GM23338 (cell line): Measurements from ENCODE around the gene PFN2. TPM values are rescaled to one million over a fixed set of nuclear protein-coding genes. Genes with fewer than 3 reads are reported as not detected.

ENCODE experiments used
- ATAC-seq: fragments of 200-7000 bp; cut with Tn5 transposase; 3 replicates; pipeline ENCODE4 v1.9.1; 2020
- DNase-seq: peaks from one replicate; pipeline ENCODE4 v3.0.0-alpha.2; 2015; ENCODE audit warnings: low spot score
- H2AFZ ChIP-seq: fragments of 200-600 bp; sonication (generic); 2 replicates; pipeline ENCODE4 v1.8.0; 2016; ENCODE audit warnings: antibody characterized with exemption, mild to moderate bottlenecking, moderate library complexity
- H3F3A ChIP-seq: fragments of 200-600 bp; sonication (generic); replicated peaks from 2 replicates; pipeline ENCODE4 v1.8.0; 2017; ENCODE audit warnings: antibody characterized with exemption, mixed run types, low read depth
- H3K27ac ChIP-seq: fragments of 200-600 bp; sonication (generic); 2 replicates; pipeline ENCODE4 v1.6.1; 2016; ENCODE audit warnings: low read depth
- H3K27me3 ChIP-seq: fragments of 200-600 bp; sonication (generic); 2 replicates; pipeline ENCODE4 v1.8.0; 2016; ENCODE audit warnings: mild to moderate bottlenecking, mixed run types, moderate library complexity; ENCODE audit not compliant: insufficient read depth
- H3K36me3 ChIP-seq: fragments of 200-600 bp; sonication (generic); 2 replicates; pipeline ENCODE4 v1.8.0; 2016; ENCODE audit warnings: mild to moderate bottlenecking; ENCODE audit not compliant: insufficient read depth
- H3K4me1 ChIP-seq: fragments of 200-600 bp; sonication (generic); 2 replicates; pipeline ENCODE4 v1.8.0; 2016; ENCODE audit warnings: mild to moderate bottlenecking, moderate library complexity; ENCODE audit not compliant: insufficient read depth
- H3K4me2 ChIP-seq: fragments of 200-600 bp; sonication (generic); 2 replicates; pipeline ENCODE4 v1.7.1; 2017; ENCODE audit warnings: mixed run types
- H3K4me3 ChIP-seq: fragments of 200-600 bp; sonication (generic); 2 replicates; pipeline ENCODE4 v1.6.1; 2016; ENCODE audit warnings: mixed run types
- H3K79me2 ChIP-seq: fragments of 200-600 bp; sonication (generic); replicated peaks from 2 replicates; pipeline ENCODE4 v1.8.0; 2017; ENCODE audit warnings: mild to moderate bottlenecking; ENCODE audit not compliant: insufficient read depth
- H3K9me2 ChIP-seq: fragments of 200-600 bp; sonication (generic); 2 replicates; pipeline ENCODE4 v1.8.0; 2017; ENCODE audit not compliant: insufficient read depth
- H4K20me1 ChIP-seq: fragments of 200-600 bp; sonication (generic); replicated peaks from 2 replicates; pipeline ENCODE4 v1.8.0; 2017; ENCODE audit warnings: mild to moderate bottlenecking; ENCODE audit not compliant: insufficient read depth
- H3K27ac Mint-ChIP-seq: 2 replicates; pipeline ENCODE4 v1.8.0; 2020; ENCODE audit warnings: inconsistent platforms, mild to moderate bottlenecking, moderate library complexity, mixed read lengths
- H3K27me3 Mint-ChIP-seq: 3 replicates; pipeline ENCODE4 v1.8.0; 2022; ENCODE audit warnings: low read depth, mild to moderate bottlenecking, moderate library complexity, mixed read lengths, inconsistent platforms; ENCODE audit not compliant: insufficient read depth, poor library complexity
- H3K36me3 Mint-ChIP-seq: 3 replicates; pipeline ENCODE4 v1.8.0; 2021; ENCODE audit warnings: low read depth, mild to moderate bottlenecking, inconsistent platforms, moderate library complexity, mixed read lengths
- H3K4me1 Mint-ChIP-seq: 3 replicates; pipeline ENCODE4 v1.8.0; 2020; ENCODE audit warnings: mild to moderate bottlenecking, inconsistent platforms, mixed read lengths
- H3K4me3 Mint-ChIP-seq: 3 replicates; pipeline ENCODE4 v1.8.0; 2021; ENCODE audit warnings: moderate library complexity, mild to moderate bottlenecking, inconsistent platforms, mixed read lengths
- H3K9me3 Mint-ChIP-seq: 3 replicates; pipeline ENCODE4 v1.8.0; 2020; ENCODE audit warnings: moderate library complexity, mild to moderate bottlenecking, inconsistent platforms, mixed read lengths
- CREB1 ChIP-seq: fragments of 250-450 bp; sonication (Bioruptor Pico); IDR thresholded peaks from 2 replicates; pipeline ENCODE4 v1.5.0; 2020; ENCODE audit warnings: low read depth, mild to moderate bottlenecking, moderate library complexity
- EZH2 ChIP-seq: fragments of 200-600 bp; sonication (generic); IDR thresholded peaks from one replicate; pipeline ENCODE4 v1.8.0; 2017; ENCODE audit warnings: antibody characterized with exemption, mild to moderate bottlenecking, low read depth; ENCODE audit not compliant: unreplicated experiment
- EZH2phosphoT487 ChIP-seq: fragments of 200-600 bp; sonication (generic); IDR thresholded peaks from one replicate; pipeline ENCODE4 v1.8.1; 2018; ENCODE audit warnings: antibody characterized with exemption; ENCODE audit not compliant: unreplicated experiment
- JUNB ChIP-seq: IDR thresholded peaks from one replicate; pipeline ENCODE4 v1.6.1; 2016; ENCODE audit warnings: antibody characterized with exemption; ENCODE audit not compliant: unreplicated experiment
- NANOG ChIP-seq: IDR thresholded peaks from 2 replicates; pipeline ENCODE4 v1.6.1; 2016; ENCODE audit warnings: antibody characterized with exemption, borderline replicate concordance
- POLR2AphosphoS5 ChIP-seq: IDR thresholded peaks from 2 replicates; pipeline ENCODE4 v1.6.1; 2016; ENCODE audit warnings: antibody characterized with exemption, low read depth
- STAT1 ChIP-seq: IDR thresholded peaks from one replicate; pipeline ENCODE4 v1.6.1; 2016; ENCODE audit warnings: antibody characterized with exemption; ENCODE audit not compliant: unreplicated experiment
- ZNF114 ChIP-seq: fragments of 250-450 bp; sonication (Bioruptor Pico); IDR thresholded peaks from 2 replicates; pipeline ENCODE4 v1.5.0; 2020; ENCODE audit warnings: mild to moderate bottlenecking, moderate library complexity
- ZNF331 ChIP-seq: fragments of 250-450 bp; sonication (Bioruptor Pico); IDR thresholded peaks from 2 replicates; pipeline ENCODE4 v1.5.0; 2020; ENCODE audit warnings: low read depth, mild to moderate bottlenecking, moderate library complexity
- ZNF462 ChIP-seq: fragments of 250-450 bp; sonication (Bioruptor Pico); IDR thresholded peaks from 2 replicates; pipeline ENCODE4 v1.5.0; 2020; ENCODE audit warnings: mild to moderate bottlenecking, moderate library complexity
- long read RNA-seq: library from polyadenylated mRNA; unstranded; transcript quantifications from one replicate; pipeline ENCODE4 v2.0.0, GENCODE V29; 2020; ENCODE audit not compliant: unreplicated experiment
- polyA plus RNA-seq: library from polyadenylated mRNA; unstranded; fragments of >200 nt; fragmentation: Nextera tagmentation; extraction: Ambion mirVana; gene quantifications from 2 replicates; pipeline ENCODE4 v1.2.1, GENCODE V29; 2016
- total RNA-seq: library from RNA; depleted of rRNA; stranded (reverse); fragments of >200 nt; shearing (Covaris generic); gene quantifications from 2 replicates; pipeline ENCODE4 v1.2.3, GENCODE V29; 2014; rRNA removed
- TF ChIP-seq, protein P1 (sequence below): IDR thresholded peaks from 2 replicates; pipeline ENCODE4 v1.6.1; 2016; ENCODE audit warnings: antibody characterized with exemption

Gene PFN2, protein sequence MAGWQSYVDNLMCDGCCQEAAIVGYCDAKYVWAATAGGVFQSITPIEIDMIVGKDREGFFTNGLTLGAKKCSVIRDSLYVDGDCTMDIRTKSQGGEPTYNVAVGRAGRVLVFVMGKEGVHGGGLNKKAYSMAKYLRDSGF
- total RNA-seq (200 and 212 TPM in 2 replicates), polyA plus RNA-seq (173 and 183 TPM in 2 replicates)
- long read RNA-seq, transcript PFN2-201 (3 exons, 2,261 nt): minor isoform, 29 of 123 reads
- long read RNA-seq, transcript PFN2-203 (3 exons, 1,780 nt): major isoform, 89 of 123 reads
- long read RNA-seq, partial matches to known transcripts: 0 of 123 reads
- long read RNA-seq, other reads (novel, unspliced or antisense): 4 of 123 reads

DNA sequence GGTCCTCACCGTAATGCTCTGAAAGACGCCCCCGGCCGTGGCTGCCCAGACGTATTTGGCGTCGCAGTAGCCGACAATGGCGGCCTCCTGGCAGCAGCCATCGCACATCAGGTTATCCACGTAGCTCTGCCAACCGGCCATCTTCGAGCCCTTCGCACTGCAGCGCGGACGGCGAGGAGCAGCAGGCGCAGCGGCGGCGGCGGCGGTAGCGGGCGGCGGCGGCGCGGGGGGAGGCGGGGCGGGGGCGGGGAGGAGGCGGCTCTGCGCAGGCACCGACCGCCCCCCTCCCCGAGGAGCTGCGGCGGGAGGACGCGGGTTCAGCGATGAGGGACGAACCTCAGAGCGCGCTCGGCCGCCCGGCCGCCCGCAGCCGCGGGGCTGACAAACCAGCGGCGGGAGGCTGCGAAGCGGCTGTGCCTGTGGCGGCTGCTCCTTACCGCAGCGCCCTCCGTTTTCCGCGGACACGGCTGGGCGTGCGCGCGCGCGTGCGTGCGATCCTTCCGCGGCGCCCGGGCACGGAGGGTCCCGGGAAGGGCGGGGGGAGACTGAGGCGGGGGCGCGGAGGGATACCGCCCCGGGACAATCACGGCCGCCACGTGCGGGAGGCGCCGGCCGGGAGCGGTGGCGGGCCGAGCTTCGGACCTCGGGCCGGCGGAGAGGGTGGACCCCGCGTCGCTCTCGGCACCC is at the start of gene PFN2:
Gene PFN2, minus strand, starts transcription at position 180 of the 687 bp plus-strand sequence. Its CDS starts 39 bp downstream, at position 141.
- peaks cover 60% of the 10 kb centered on the region for H3K79me2 ChIP-seq
- H3K27me3 ChIP-seq: no peaks in the 10 kb centered on the region
- H3K4me1 Mint-ChIP-seq: peaks cover 43% of the 10 kb centered on the region
- H4K20me1 ChIP-seq: peaks cover 5% of the 10 kb centered on the region; the same call in 1 of the 2 replicates
- peaks cover 3% of the 10 kb centered on the region; the same call in 1 of the 2 replicates for H3K36me3 ChIP-seq
- no peaks in the 10 kb centered on the region for H3F3A ChIP-seq
- peak within 1 kb of the TSS; percentile 96 for H3K27ac ChIP-seq
- TF ChIP-seq POLR2AphosphoS5 (peak; percentile 56; the same call in 1 of the 2 replicates), CREB1 (CRISPR knock-in tag) (peak; percentile 61)
- TF ChIP-seq, protein P1, sequence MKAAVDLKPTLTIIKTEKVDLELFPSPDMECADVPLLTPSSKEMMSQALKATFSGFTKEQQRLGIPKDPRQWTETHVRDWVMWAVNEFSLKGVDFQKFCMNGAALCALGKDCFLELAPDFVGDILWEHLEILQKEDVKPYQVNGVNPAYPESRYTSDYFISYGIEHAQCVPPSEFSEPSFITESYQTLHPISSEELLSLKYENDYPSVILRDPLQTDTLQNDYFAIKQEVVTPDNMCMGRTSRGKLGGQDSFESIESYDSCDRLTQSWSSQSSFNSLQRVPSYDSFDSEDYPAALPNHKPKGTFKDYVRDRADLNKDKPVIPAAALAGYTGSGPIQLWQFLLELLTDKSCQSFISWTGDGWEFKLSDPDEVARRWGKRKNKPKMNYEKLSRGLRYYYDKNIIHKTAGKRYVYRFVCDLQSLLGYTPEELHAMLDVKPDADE: no peak
- ATAC-seq (peak; percentile 30), DNase-seq (no peak)
- H3K27me3 Mint-ChIP-seq: peaks cover 16% of the 10 kb centered on the region
- H2AFZ ChIP-seq: 0 out of 2 replicates have a peak within 1 kb of the TSS, but pooled peaks have one; percentile 2
- no peaks in the 10 kb centered on the region for H3K9me2 ChIP-seq
- H3K9me3 Mint-ChIP-seq: no peaks in the 10 kb centered on the region; the same call in none of the 3 replicates
- peaks cover 32% of the 10 kb centered on the region for H3K4me1 ChIP-seq
- H3K4me3 ChIP-seq: peak within 1 kb of the TSS; percentile 64
- H3K36me3 Mint-ChIP-seq: peaks cover 38% of the 10 kb centered on the region
- H3K4me2 ChIP-seq: peak within 1 kb of the TSS; percentile 81
- peak within 1 kb of the TSS; percentile 99 for H3K27ac Mint-ChIP-seq
- peak within 1 kb of the TSS; percentile 98 for H3K4me3 Mint-ChIP-seq

DNA sequence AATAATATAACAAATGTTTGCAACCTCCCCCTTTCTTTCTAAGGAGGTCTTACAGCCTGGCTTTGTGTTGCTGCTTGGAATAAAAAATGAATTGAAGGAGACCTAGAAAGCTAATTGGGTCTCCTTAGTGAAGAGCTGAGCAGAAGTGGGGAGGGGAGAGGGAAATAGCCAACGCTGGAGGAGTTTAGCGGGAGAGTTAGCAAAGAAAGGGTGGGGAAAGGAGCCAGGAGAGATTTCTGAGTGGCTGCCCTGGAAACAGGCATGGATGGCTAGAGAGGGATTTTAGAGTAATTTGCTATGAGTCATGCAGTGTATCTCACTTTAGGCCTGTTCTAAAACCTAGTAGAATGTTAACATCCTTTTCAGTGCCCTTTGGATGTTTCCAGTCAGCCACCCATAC is 45.2 kb upstream of the PFN2 start:
- no peaks in the 10 kb centered on the region for H4K20me1 ChIP-seq
- no peaks in the 10 kb centered on the region for H3K27me3 ChIP-seq
- H3K9me2 ChIP-seq: peaks cover 10% of the 10 kb centered on the region; the same call in 1 of the 2 replicates
- ATAC-seq (no peak), DNase-seq (no peak)
- no peak overlapping the region for H3K4me3 ChIP-seq
- no peak overlapping the region for H3K27ac Mint-ChIP-seq
- no peaks in the 10 kb centered on the region for H3K9me3 Mint-ChIP-seq
- no peaks in the 10 kb centered on the region for H3K27me3 Mint-ChIP-seq
- no peak overlapping the region for H3K4me3 Mint-ChIP-seq
- H3K27ac ChIP-seq: no peak overlapping the region
- no peaks in the 10 kb centered on the region for H3K79me2 ChIP-seq
- no peaks in the 10 kb centered on the region for H3K4me1 ChIP-seq
- H2AFZ ChIP-seq: no peak overlapping the region
- no peaks in the 10 kb centered on the region for H3F3A ChIP-seq
- no peaks in the 10 kb centered on the region for H3K4me1 Mint-ChIP-seq
- no peaks in the 10 kb centered on the region for H3K36me3 Mint-ChIP-seq
- H3K36me3 ChIP-seq: no peaks in the 10 kb centered on the region
- no peak overlapping the region for H3K4me2 ChIP-seq
- no peak for TF ChIP-seq ZNF462 (CRISPR knock-in tag)
- TF ChIP-seq EZH2: no peak
- TF ChIP-seq POLR2AphosphoS5: no peak
- TF ChIP-seq JUNB: no peak
- TF ChIP-seq NANOG: no peak
- TF ChIP-seq, protein P1: no peak
- no peak for TF ChIP-seq ZNF114
- TF ChIP-seq STAT1: no peak
- no peak for TF ChIP-seq CREB1 (CRISPR knock-in tag)
- TF ChIP-seq EZH2phosphoT487: no peak
- TF ChIP-seq ZNF331 (CRISPR knock-in tag): no peak
